Measurements from ENCODE around the gene DIPK2B.

Gene DIPK2B

DNA sequence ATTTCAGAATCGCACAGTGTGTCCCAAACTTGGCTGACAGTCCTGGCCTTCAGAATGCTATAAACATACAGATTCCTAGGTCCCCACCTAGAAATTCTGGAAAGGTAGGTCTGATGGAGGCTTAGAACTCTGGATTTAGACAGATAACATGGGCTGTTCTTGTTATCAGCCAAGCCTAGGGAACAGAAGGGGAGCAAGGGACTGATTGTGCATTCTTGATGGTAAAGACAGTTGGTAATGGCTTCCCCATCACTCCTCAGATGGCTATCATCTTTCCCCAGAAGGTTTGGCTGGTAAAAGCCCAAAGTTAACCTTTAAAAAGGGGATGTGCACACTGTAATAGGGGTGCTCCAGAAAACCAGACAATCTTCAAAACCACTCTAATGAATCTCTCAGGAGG, 35.7 kb downstream of the DIPK2B start:
- 100% methylated on average over 1 of the region's 1 CpG for WGBS, 2 experiments
- Histone ChIP-seq H3K4me1 (ENCODE audit: control insufficient read depth, insufficient read depth, low read length) (no peaks in the 10 kb centered on the region), H3K36me3 (ENCODE audit: control insufficient read depth, insufficient read depth, low read length) (no peaks in the 10 kb centered on the region), H3K27ac (ENCODE audit: insufficient read depth, low read depth, low read length, poor library complexity, severe bottlenecking) (no peak overlapping the region), H3K9me3 (ENCODE audit: control insufficient read depth, low read length) (no peaks in the 10 kb centered on the region), H3K4me3 (ENCODE audit: insufficient read depth, low read depth, low read length) (no peak overlapping the region), H3K27me3 (ENCODE audit: control insufficient read depth, insufficient read depth, low read length, poor library complexity, severe bottlenecking) (no peaks in the 10 kb centered on the region)

DNA sequence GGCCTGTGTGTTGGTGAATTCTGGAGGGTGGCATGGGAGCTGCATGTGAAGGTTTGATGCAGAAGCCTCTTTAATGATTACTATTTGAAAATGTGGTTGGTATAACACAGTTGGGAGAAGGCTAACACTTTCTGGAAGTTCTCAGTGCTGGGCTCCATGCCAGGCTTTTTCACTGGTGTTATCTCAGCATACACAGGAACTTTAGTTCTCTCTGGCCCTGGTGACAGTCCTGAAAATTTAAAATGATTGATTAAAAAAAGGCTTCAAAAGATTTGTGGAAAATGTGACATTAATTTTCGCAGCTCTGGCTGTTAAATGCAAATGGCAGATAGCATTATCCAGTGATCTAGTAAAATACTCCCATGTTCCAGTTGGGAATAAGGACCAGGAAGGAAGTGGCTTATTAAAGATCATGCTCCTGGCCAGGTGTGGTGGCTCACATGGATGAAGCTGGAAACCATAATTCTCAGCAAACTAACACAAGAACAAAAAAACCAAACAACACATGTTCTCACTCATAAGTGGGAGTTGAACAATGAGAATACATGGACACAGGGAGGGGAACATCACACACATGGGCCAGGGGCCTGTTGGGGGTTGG, 36.6 kb downstream of the DIPK2B start:
- Histone ChIP-seq H3K27ac (ENCODE audit: insufficient read depth, low read depth, low read length, poor library complexity, severe bottlenecking) (no peak overlapping the region), H3K27me3 (ENCODE audit: control insufficient read depth, insufficient read depth, low read length, poor library complexity, severe bottlenecking) (no peaks in the 10 kb centered on the region), H3K36me3 (ENCODE audit: control insufficient read depth, insufficient read depth, low read length) (no peaks in the 10 kb centered on the region), H3K4me3 (ENCODE audit: insufficient read depth, low read depth, low read length) (no peak overlapping the region), H3K9me3 (ENCODE audit: control insufficient read depth, low read length) (no peaks in the 10 kb centered on the region), H3K4me1 (ENCODE audit: control insufficient read depth, insufficient read depth, low read length) (no peaks in the 10 kb centered on the region)
- WGBS, 2 experiments: 87 to 100% methylated on average over 1 of the region's 1 CpG

- H3K4me1 ChIP-seq (ENCODE audit: control insufficient read depth, insufficient read depth, low read length): no peaks in the 10 kb centered on the region
- H3K4me3 ChIP-seq (ENCODE audit: insufficient read depth, low read depth, low read length): no peak overlapping the region
- no peaks in the 10 kb centered on the region for H3K27me3 ChIP-seq (ENCODE audit: control insufficient read depth, insufficient read depth, low read length, poor library complexity, severe bottlenecking)
- H3K9me3 ChIP-seq (ENCODE audit: control insufficient read depth, low read length): no peaks in the 10 kb centered on the region
- WGBS, 2 experiments: 93 to 97% methylated on average over 13 to 21 of the region's 22 CpGs
- no peak overlapping the region for H3K27ac ChIP-seq (ENCODE audit: insufficient read depth, low read depth, low read length, poor library complexity, severe bottlenecking)
- H3K36me3 ChIP-seq (ENCODE audit: control insufficient read depth, insufficient read depth, low read length): no peaks in the 10 kb centered on the region
Measured at GRCh38 chrX:45157647-45158046, 43.0 kb downstream of the DIPK2B start.

DNA sequence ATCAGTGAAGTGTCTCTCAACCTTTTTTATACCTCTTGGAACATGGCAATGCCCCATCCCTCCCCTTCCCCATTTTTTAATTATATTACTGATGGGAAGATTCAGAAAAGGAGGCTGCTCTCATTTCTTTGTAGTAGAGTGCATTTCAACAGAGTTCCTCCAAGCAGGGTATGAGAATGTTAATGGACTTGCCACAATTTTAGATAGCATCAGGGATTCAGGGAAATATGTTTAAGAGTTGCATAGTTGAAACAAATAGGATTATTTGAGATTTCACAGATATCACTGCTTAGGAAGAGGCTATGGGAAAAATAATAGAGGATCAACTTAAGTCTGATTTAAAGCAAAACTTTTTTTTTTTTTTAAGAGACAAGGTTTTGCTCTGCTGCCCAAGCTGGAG, 46.2 kb downstream of the DIPK2B start:
- H3K27ac ChIP-seq (ENCODE audit: insufficient read depth, low read depth, low read length, poor library complexity, severe bottlenecking): no peak overlapping the region

GRCh38 chrX:45154033-45154360, 46.7 kb downstream of the DIPK2B start:
- 85 to 95% methylated on average over 4 of the region's 4 CpGs for WGBS, 2 experiments
- Histone ChIP-seq H3K4me3 (ENCODE audit: insufficient read depth, low read depth, low read length) (no peak overlapping the region), H3K36me3 (ENCODE audit: control insufficient read depth, insufficient read depth, low read length) (no peaks in the 10 kb centered on the region), H3K27me3 (ENCODE audit: control insufficient read depth, insufficient read depth, low read length, poor library complexity, severe bottlenecking) (no peaks in the 10 kb centered on the region), H3K4me1 (ENCODE audit: control insufficient read depth, insufficient read depth, low read length) (no peaks in the 10 kb centered on the region), H3K27ac (ENCODE audit: insufficient read depth, low read depth, low read length, poor library complexity, severe bottlenecking) (no peak overlapping the region), H3K9me3 (ENCODE audit: control insufficient read depth, low read length) (no peaks in the 10 kb centered on the region)

More for the DNA sequence above, 46.2 kb downstream of the DIPK2B start:
- Histone ChIP-seq H3K9me3 (ENCODE audit: control insufficient read depth, low read length) (no peaks in the 10 kb centered on the region), H3K4me3 (ENCODE audit: insufficient read depth, low read depth, low read length) (no peak overlapping the region), H3K27me3 (ENCODE audit: control insufficient read depth, insufficient read depth, low read length, poor library complexity, severe bottlenecking) (no peaks in the 10 kb centered on the region), H3K4me1 (ENCODE audit: control insufficient read depth, insufficient read depth, low read length) (no peaks in the 10 kb centered on the region), H3K36me3 (ENCODE audit: control insufficient read depth, insufficient read depth, low read length) (no peaks in the 10 kb centered on the region)

Measured in ectodermal cell (in vitro differentiated cells).